HG03159 (cell line): ENCODE results near the gene CIITA.

Experiments
- ATAC-seq: cut with Tn5 transposase; IDR thresholded peaks from one replicate; pipeline ENCODE4 v1.9.1; 2021; ENCODE audit warnings: mild to moderate bottlenecking, moderate library complexity; ENCODE audit not compliant: unreplicated experiment

The CIITA gene

DNA sequence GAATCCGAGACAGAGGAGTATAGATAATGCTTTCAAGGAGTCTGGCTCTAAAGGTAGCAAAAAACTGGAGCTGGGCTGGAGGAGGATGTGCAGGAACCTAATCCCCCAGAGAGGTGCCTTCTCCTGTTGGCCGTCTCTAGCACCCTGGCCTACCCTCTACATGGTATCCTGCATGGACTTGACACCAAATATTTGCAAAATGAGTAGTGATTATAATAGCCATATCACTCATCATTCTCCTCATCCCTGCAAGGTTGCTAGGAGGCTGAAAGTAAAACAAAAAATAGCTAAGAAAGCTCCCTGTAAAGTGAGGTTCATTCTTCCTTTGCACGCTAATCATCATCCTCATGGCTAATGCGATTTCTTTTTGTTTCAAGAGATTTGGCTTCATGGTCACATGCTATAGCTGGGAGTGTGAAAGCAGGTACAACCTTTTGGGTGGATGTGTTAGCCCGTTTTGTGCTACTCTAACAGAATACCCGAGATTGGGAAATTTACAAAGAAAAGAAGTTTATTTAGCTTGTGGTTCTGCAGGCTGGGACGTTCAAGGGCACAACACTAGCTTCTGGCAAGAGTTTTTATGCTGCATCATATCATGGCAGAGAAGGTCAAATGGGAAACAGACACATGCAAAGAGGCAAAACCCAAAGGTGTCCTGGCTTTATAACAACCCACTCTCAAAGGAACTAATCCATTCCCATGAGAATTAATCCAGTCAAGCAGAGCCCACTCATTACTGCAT is 27.1 kb upstream of the CIITA start:
- ATAC-seq, result no peak

GRCh38 chr16:10850478-10850850 is 26.5 kb upstream of the CIITA start:
- no peak for ATAC-seq

GRCh38 chr16:10851512-10851911 is 25.5 kb upstream of the CIITA start:
- ATAC-seq, result no peak

DNA sequence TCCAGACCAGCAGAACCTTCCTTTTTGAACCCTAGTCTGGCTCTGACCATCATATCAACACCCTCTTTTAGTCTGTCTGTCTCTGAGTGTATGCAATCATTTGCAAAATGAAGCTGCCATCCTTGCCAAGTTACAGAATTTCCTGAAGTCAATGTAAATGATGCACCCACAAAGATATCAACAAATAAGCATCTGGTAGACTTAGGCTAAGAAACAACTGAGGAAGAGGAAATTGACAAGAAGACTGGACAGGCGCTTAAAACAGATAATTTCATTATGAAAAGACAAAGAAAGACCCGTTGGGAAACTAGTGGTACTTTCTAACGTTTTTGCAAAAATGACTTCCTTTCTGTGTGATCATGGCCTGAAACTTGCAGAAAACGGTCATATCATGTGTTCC is 24.7 kb upstream of the CIITA start:
- ATAC-seq, result no peak

DNA sequence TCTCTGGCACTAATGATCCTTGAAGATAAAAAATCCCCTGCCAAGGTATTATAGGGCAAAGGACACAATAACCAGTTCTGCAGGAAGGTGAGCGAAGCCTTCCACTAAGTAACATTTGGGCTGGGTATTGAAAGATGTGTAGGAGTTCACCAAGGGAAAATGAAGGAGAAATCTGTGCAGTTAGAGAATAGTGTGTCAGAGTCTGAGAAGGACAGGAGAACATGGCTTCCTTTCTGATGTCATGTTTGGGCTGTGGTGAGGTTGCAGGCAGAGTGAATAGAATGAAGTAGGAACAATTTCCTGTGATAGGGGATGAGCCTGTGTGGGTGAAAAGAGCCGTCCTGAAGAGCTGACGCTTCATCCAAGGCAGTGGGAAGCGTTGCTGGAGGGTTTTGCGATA is 24.1 kb upstream of the CIITA start:
- ATAC-seq, result no peak

- ATAC-seq, result no peak
Observed at GRCh38 chr16:10856042-10856441, 21.0 kb upstream of the CIITA start.

DNA sequence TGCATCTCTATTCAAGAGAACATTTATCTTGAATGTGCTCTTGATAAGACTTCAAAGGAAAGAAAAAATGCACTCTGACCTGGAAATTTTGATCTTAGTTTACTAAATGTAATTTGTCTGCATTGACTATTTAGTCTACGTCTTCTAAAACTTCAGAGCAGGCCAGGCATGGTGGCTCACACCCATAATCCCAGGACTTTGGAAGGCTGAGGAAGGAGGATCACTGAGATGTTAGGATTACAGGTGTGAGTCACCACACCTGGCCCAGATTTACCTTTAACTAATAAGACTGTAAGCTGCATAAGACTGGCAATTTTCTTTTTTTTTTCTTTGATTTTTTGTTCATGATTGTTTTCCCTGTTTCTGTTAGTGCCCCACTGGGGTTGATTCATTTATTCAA is 18.8 kb upstream of the CIITA start:
- no peak for ATAC-seq

GRCh38 chr16:10859020-10859419 is 18.0 kb upstream of the CIITA start:
- no peak for ATAC-seq

GRCh38 chr16:10859658-10860057 is 17.3 kb upstream of the CIITA start:
- ATAC-seq, result no peak

DNA sequence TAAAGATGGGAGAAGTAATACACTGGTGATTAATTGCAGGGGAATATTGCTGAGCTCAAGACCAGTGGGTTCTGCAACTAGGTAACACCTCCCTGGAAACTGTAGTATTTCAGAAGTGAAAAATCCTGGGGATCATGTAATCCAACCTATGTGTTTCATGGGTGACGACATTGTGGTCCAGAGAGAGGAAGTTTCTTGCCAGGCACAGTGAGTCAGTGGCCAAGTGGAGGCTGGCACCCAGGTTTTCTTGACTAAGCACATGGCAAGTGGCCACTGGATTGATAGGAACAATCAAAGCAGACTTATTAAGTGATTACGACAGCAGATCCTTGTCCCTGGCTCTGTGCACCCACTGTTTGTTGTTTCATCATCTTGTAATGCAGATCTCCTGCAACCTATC is 14.6 kb upstream of the CIITA start:
- ATAC-seq, result no peak

- ATAC-seq, result no peak
Observed at GRCh38 chr16:10865991-10866966, 10.7 kb upstream of the CIITA start.

- ATAC-seq, result no peak
Observed at GRCh38 chr16:10867199-10867598, 9.8 kb upstream of the CIITA start.

GRCh38 chr16:10868104-10868595 is 8.9 kb upstream of the CIITA start:
- ATAC-seq, result no peak

GRCh38 chr16:10868596-10869469 is 8.2 kb upstream of the CIITA start:
- peak; percentile 49 for ATAC-seq

DNA sequence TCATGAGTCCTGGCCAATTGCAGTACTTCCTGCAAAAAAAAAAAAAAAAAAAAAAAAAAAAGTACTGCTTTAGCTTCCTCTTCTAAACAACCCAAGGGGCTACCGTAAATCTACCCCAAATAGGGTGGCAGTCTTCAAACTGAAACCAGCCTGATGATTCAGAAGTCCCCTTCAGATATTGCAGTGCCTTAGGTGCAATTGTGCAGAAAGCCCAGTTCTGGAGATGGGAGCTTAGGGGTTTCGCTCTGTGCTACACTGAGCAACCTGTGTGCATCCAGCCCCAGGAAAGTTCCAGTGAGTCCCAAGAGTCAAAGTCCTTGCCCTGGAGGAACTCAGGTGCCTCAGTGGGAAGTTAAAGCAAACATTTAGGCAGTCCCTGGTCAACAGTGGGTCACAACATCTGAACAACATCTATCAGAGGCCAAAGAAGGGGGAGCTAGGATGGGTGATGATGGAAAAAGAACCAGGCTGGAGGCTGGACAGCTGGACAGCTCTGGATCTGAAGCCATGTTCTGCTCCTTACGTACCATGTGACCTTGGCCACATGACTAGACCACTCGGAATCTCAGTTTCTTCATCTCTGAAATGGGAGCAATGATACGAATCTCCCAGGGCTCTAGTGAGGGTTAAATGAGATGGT is 6.7 kb upstream of the CIITA start:
- ATAC-seq, result peak; percentile 45

DNA sequence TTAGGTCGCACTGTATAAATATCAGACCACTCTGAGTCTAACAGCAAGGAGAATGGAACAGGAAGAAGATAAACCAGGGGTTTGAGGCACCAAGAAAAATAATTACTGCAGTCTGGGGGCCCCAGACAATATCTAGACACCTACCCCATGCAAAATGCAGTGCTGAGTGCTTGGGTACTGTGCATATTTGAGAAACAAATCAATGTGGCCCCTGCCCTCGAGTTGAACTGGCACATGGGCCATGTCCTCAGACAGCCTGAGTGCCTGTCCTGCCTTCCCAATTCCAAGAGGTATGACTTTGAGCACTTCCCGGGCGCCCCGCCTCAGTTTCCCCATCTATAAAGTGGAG is 6.2 kb upstream of the CIITA start:
- no peak for ATAC-seq

GRCh38 chr16:10871157-10871991 is 5.6 kb upstream of the CIITA start:
- peak; percentile 59 for ATAC-seq

DNA sequence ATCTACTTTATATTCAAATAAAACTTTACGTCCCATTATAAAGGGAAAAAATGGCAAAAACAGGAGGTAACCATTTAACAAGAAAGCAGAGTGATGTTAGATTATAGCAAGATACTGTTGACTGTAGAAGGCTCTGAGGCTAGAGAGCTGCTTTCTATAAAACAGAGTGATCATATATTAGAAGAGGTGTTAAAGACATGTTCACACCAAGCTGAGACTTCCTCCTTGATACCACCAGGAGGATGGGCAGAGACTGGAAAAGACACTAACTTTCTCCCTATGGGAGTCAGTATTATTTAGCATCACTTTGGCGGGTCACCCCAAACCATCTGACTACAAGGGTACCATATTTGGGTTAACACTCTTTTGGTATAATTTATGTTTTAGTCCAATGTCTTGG is 687 bp upstream of the CIITA start:
- ATAC-seq, result no peak

DNA sequence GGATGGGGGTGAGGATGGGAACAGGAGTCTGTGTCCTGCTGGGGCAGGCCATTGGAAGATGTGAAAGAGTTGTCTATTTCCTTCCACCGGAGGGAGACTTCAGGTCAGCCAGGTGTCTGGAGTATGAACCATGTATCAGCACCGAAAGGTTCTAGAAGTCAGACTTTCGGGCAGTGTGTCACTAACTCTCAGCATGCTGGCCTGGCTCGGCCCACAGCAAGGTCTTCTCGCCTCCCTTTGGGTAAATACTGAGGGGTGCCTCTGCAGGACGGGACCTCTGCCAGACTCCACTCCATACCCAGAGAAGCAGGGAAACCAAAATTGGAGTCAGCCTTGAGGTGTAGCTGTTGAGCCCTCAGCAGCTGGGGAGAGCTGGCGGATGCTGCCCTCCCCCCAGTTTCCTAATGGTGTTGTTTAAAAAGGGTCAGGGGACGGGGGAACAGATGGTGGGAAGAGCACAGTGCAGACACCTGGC is 507 bp downstream of the CIITA start:
- ATAC-seq, result peak; percentile 6

DNA sequence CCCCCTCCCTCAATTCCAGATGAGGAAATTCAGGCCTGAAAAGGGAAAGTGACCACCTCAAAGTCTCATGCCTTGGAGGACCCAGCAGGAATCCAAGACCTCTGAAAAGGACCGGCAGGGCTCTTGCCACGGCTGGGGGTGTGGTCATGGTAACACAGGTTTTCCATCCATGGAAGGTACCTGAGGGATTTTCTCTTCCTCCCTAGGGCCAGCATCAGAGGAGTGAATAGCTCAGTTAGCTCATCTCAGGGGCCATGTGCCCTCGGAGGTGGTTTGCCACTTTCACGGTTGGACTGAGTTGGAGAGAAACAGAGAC is 1.3 kb downstream of the CIITA start:
- no peak for ATAC-seq
